Adrenal gland (tissue), 12 donors: ENCODE results near the gene RBM39. TPM values are rescaled to one million over a fixed set of nuclear protein-coding genes. Genes with fewer than 3 reads are reported as not detected.
"Not testable (repeated sequence)": the region's sequence is repeated elsewhere in the genome, so short reads cannot be mapped to it uniquely, and the experiment has no call there.

Experiments
- DNase-seq, 7 donors: peaks; one replicate each; pipeline ENCODE4 v3.0.0-alpha.2; 2019 to 2020
- H3K27ac ChIP-seq, 5 donors: fragments of 200-600 bp; sonication (generic) in 4 of 5; 1 replicate in 3 of 5; 2 replicates in 2 of 5; pipeline versions ENCODE4 v1.5.1 to v1.8.0; 2016 to 2020; ENCODE audit warnings: mild to moderate bottlenecking in 1 of 5
- H3K27me3 ChIP-seq: fragments of 200-600 bp; 2 replicates; pipeline ENCODE4 v1.8.0; 2021
- H3K36me3 ChIP-seq, 2 donors: fragments of 200-600 bp; replicated peaks in 1 of 2; 1 replicate in 1 of 2; 2 replicates in 1 of 2; pipeline versions ENCODE4 v1.5.1 to v1.8.0; 2018 to 2022
- H3K4me1 ChIP-seq, 2 donors: fragments of 200-600 bp; replicated peaks in 1 of 2; 1 replicate in 1 of 2; 2 replicates in 1 of 2; pipeline versions ENCODE4 v1.5.1 to v1.8.0; 2018 to 2021
- H3K4me3 ChIP-seq, 4 donors: fragments of 200-600 bp; sonication (generic) in 3 of 4; one replicate each; pipeline ENCODE4 v1.5.1; 2016 to 2018
- H3K9me3 ChIP-seq, 3 donors: fragments of 200-600 bp; sonication (generic) in 1 of 3; replicated peaks in 1 of 3; 1 replicate in 2 of 3; 2 replicates in 1 of 3; pipeline versions ENCODE4 v1.5.1 to v1.8.0; 2016 to 2021
- POLR2A ChIP-seq, 2 donors: fragments of 450-650 bp; IDR thresholded peaks; one replicate each; pipeline ENCODE4 v1.6.1; 2017; ENCODE audit warnings: antibody characterized with exemption in 2 of 2, mild to moderate bottlenecking in 2 of 2, moderate library complexity in 1 of 2
- WGBS, 4 donors: extraction: QIAGEN DNeasy Blood & Tissue Kit in 2 of 4; methylation state at CpG; one replicate each; pipeline versions ENCODE4 v1.1.5 to v1.1.7; 2013 to 2017; 5-methylcytosine and 5-hydroxymethylcytosine counted together
- intact Hi-C, 2 donors: fragments of 100-400 bp; cut with DNase I; formaldehyde crosslinking; loops; one replicate each; pipeline versions ENCODE4 v1.14.1 to v1.15.0; 2022 to 2023
- polyA plus RNA-seq, 3 donors: library from polyadenylated mRNA; stranded (reverse); fragments of 200-250 nt in 2 of 3; fragments of 350-450 nt in 1 of 3; fragmentation: Illumina TruSeq in 1 of 3; extraction: RNeasy Lipid Tissue Mini Kit (QIAGEN cat#74804) in 1 of 3; gene quantifications; one replicate each; pipeline ENCODE4 v1.2.3, GENCODE V29; 2013 to 2014
- total RNA-seq, 9 donors: library from RNA; depleted of rRNA in 4 of 9; stranded (reverse); fragments of >200 nt in 4 of 9; fragments of 120-200 nt in 1 of 9; fragmentation: NEBNext Ultra II Directional in 1 of 9; extraction: Animal tissue kit (Norgen Biotek cat#: 25700) in 1 of 9; gene quantifications; one replicate each; pipeline versions ENCODE4 v1.1.0 to v1.2.4, GENCODE V29; 2013 to 2023
- TF ChIP-seq, protein P1 (sequence below), 6 experiments: fragments of 450-650 bp in 4 of 6; fragments of 200-600 bp in 2 of 6; sonication (generic) in 1 of 6; IDR thresholded peaks; 1 replicate in 5 of 6; 2 replicates in 1 of 6; pipeline versions ENCODE4 v1.5.1 to v1.8.0; 2016 to 2021; ENCODE audit warnings: antibody characterized with exemption in 6 of 6, mild to moderate bottlenecking in 2 of 6, moderate library complexity in 1 of 6
- donor health status: healthy with polysubstance abuse.
- donor health status: Bipolar disorder and iron deficiency.
- donor health status: DM: yes; HTN: yes; CAD: no.
- donor health status: DM: no; HTN: no; CAD: no.
- donor health status: DM: no; HTN: no; CAD: no.
- donor health status: DM: yes; HTN: yes; CAD: no.

The RBM39 gene
- total and polyA plus RNA-seq, 12 donors: 111 to 714 (median 267) TPM

DNA sequence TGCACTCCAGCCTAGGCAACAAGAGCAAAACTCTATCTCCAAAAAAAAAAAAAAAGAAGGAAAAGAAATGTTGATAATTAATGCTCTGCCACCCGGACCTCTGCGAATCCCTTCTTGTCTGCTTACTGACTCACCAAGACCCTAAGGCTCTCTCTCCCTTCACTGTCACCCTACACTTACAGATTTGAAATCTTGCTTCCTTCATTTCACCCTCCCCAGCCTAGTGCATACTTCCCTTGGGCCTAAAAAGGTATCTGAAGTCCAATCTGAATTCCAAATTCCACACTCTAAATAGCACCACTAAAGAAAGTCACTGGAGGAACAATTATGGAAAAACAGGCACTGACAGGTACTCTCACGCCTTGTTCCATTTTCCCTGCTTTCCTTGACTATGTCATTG is 20.4 kb upstream of the RBM39 start:
- H3K27me3 ChIP-seq: no peaks in the 10 kb centered on the region
- DNase-seq: no peak
- TF ChIP-seq POLR2A (IDR thresholded peaks at IDR 0.05): no peak
- TF ChIP-seq, protein P1, sequence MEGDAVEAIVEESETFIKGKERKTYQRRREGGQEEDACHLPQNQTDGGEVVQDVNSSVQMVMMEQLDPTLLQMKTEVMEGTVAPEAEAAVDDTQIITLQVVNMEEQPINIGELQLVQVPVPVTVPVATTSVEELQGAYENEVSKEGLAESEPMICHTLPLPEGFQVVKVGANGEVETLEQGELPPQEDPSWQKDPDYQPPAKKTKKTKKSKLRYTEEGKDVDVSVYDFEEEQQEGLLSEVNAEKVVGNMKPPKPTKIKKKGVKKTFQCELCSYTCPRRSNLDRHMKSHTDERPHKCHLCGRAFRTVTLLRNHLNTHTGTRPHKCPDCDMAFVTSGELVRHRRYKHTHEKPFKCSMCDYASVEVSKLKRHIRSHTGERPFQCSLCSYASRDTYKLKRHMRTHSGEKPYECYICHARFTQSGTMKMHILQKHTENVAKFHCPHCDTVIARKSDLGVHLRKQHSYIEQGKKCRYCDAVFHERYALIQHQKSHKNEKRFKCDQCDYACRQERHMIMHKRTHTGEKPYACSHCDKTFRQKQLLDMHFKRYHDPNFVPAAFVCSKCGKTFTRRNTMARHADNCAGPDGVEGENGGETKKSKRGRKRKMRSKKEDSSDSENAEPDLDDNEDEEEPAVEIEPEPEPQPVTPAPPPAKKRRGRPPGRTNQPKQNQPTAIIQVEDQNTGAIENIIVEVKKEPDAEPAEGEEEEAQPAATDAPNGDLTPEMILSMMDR (IDR thresholded peaks at IDR 0.05): no peak
- WGBS, 4 donors: 74 to 86% (median 81%) methylated on average over 3 of the region's 3 CpGs
- no peak overlapping the region for H3K27ac ChIP-seq
- intact Hi-C loops: no loop called here
- no peak overlapping the region for H3K4me3 ChIP-seq
- no peaks in the 10 kb centered on the region for H3K36me3 ChIP-seq
- no peaks in the 10 kb centered on the region for H3K4me1 ChIP-seq
- no peaks in the 10 kb centered on the region for H3K9me3 ChIP-seq

DNA sequence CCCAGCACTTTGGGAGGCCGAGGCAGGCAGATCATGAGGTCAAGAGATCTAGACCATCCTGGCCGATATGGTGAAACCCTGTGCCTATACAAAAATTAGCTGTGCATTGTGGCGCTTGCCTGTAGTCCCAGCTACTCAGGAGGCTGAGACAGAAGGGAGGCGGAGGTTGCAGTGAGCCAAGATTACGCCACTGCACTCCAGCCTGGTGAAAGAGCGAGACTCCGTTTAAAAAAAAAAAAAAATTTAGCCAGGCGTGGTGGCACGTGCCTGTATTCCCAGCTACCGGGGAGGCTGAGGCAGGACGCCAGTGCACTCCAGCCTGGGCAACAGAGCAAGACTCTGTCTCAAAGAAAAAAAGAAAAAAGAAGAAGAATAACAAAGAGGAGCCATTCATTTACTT is 19.5 kb upstream of the RBM39 start:
- H3K36me3 ChIP-seq, H3K27ac ChIP-seq, DNase-seq, H3K27me3 ChIP-seq, H3K9me3 ChIP-seq, H3K4me3 ChIP-seq, intact Hi-C loops, H3K4me1 ChIP-seq: not testable (repeated sequence)
- 84 to 95% (median 93%) methylated on average over 11 of the region's 11 CpGs for WGBS, 4 donors

DNA sequence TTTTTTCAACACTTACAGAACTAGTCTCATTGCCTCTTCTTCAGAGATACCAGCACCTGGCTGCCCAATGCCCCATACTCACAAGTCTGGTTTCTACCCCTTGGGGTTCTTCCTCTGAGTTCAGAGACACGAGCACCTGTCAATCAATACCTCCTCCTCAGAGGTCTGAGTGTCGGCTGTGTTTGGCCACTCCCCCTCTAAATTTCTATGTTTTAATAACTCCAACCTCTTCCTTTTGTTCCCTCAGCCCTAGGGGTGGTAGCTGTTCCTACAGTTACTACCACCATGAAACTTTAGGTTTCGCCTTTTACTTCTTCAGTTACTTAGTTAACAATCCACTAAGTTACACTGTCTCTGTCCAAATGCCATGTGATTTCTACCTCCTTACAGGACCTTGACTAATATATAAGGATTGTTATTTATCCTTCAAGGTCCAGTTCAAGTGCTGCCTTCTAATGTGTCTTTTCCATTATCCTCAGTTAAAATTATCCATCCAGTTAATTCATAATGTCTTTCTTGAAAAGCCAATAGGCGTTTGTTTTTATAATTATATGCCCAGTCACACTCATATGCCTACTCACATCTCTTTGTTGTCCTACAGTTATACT is 15.1 kb upstream of the RBM39 start:
- DNase-seq: no peak
- WGBS, 4 donors: 77 to 80% (median 78%) methylated on average over 4 of the region's 4 CpGs
- no peaks in the 10 kb centered on the region for H3K27me3 ChIP-seq
- no peaks in the 10 kb centered on the region for H3K36me3 ChIP-seq
- intact Hi-C loops: no loop called here
- H3K4me3 ChIP-seq: no peak overlapping the region
- no peak overlapping the region for H3K27ac ChIP-seq
- TF ChIP-seq, protein P1 (IDR thresholded peaks at IDR 0.05): no peak
- no peak for TF ChIP-seq POLR2A (IDR thresholded peaks at IDR 0.05)
- no peaks in the 10 kb centered on the region for H3K4me1 ChIP-seq
- H3K9me3 ChIP-seq: no peaks in the 10 kb centered on the region

DNA sequence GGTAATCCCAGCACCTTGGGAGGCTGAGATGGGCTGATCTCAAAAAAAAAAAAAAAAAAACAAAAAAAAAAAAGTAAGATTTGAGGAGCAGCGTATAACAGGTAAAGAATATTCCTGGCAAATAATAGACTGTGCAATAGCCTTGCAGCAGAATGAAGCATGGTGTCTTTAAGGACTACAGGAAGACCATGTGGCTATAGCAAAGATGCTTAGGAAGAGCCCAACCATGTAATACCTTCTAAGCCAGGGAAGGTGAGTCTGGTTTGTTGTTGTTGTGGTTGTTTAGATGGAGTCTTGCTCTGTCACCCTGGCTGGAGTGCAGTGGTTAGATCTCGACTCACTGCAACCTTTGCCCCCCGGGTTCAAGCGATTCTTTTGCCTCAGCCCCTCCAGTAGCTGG is 14.3 kb upstream of the RBM39 start:
- H3K9me3 ChIP-seq: no peaks in the 10 kb centered on the region
- no peaks in the 10 kb centered on the region for H3K27me3 ChIP-seq
- TF ChIP-seq, protein P1 (IDR thresholded peaks at IDR 0.05): no peak
- no peak for TF ChIP-seq POLR2A (IDR thresholded peaks at IDR 0.05)
- H3K4me3 ChIP-seq: no peak overlapping the region
- intact Hi-C loops: no loop called here
- 93 to 96% (median 95%) methylated on average over 4 of the region's 4 CpGs for WGBS, 4 donors
- H3K36me3 ChIP-seq: no peaks in the 10 kb centered on the region
- H3K27ac ChIP-seq: no peak overlapping the region
- no peak for DNase-seq
- no peaks in the 10 kb centered on the region for H3K4me1 ChIP-seq

DNA sequence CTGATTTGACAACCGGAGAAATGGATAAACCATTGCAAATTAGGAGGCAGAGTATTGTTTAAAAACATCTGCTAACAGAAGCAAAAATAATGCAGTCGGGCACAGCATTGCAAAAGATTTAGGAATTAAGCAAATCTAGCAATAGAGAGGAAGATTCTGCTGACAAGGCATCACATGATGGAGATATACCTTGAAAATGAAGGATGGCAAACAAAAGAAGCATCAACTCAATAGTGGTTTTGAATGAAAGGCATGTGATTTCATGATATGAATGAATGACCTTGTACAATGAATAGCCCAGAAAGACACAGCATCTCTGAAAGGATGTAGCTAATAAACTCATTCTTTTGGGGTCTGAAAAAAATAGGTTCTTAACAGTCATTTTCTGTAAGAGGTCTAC is 8.6 kb upstream of the RBM39 start:
- intact Hi-C loops: no loop called here
- WGBS, 4 donors: 67 to 81% (median 74%) methylated on average over 2 of the region's 2 CpGs
- Histone ChIP-seq H3K9me3 (no peaks in the 10 kb centered on the region), H3K27me3 (no peaks in the 10 kb centered on the region), H3K4me1 (no peaks in the 10 kb centered on the region), H3K27ac (no peak overlapping the region), H3K36me3 (no peaks in the 10 kb centered on the region), H3K4me3 (no peak overlapping the region)
- TF ChIP-seq, protein P1 (IDR thresholded peaks at IDR 0.05): no peak
- TF ChIP-seq POLR2A (IDR thresholded peaks at IDR 0.05): no peak
- DNase-seq: no peak

DNA sequence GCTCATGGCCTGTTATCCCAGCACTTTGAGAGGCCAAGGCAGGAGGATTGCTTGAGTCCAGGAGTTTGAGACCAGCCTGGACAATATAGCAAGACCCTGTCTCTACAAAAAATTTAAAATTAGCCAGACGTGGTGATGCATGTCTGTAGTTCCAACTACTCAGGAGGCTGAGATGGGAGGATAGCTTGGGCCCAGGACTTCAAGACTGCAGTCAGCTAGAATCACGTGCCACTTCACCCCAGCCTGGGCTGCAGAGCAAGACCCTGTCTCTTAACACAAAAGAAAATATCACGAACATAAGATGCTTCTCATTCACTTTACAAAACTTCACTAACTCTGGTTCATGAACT is 2.4 kb upstream of the RBM39 start:
- H3K27ac ChIP-seq: peak overlapping the region in 4 of 5 donors; percentile 93 to 100 (median 96)
- H3K9me3 ChIP-seq, DNase-seq, H3K27me3 ChIP-seq, intact Hi-C loops: not testable (repeated sequence)
- 89 to 95% (median 91%) methylated on average over 3 of the region's 3 CpGs for WGBS, 4 donors
- H3K4me1 ChIP-seq: peaks cover 21 to 25% of the 10 kb centered on the region in 2 donors
- peaks cover 0 to 11% of the 10 kb centered on the region in 2 donors for H3K36me3 ChIP-seq
- peak overlapping the region in 1 of 4 donors; percentile 73 for H3K4me3 ChIP-seq
